ENCODE results near the gene JAKMIP3. TPM values are rescaled to one million over a fixed set of nuclear protein-coding genes. Genes with fewer than 3 reads are reported as not detected.

JAKMIP3 gene
- total and polyA plus RNA-seq, 9 of the 15 experiments (the other 6 are each of a cell fraction or from before 2014, with no cell fraction given) = 0.04 TPM; not detected in 8

DNA sequence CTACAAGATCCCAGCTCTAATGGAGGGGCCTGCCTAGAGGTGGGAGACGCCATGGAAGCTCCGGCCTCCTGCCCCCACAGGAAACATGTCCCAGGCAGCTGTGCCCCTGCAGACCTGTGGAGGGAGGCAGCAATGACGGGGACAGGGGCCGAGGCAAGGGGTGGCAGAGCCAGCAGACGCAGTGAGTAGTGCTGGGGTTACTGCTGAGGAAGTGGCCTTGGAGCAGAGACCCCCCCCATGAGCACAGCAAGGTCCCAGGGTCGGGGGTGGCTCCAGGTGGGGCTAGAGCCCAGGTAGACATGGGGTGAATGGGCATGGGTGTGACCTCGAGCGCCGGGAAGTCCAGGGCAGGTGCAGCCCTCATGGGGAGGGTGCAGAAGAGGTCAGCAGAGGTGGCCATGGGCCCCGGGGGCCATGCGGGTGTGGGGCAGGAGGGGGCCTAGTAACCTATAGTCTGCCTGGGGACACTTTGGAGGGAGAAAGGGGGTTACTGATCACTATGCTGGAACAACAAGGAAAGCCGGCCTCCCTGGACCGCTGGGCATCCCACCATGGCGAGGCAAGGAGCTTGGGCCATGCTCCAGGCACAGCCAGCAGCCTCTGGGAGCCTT, 45.5 kb downstream of the JAKMIP3 start:
- H4K20me1 ChIP-seq (replicated peaks; ENCODE audit: control insufficient read depth, insufficient read depth, low read length) = no peaks in the 10 kb centered on the region
- TF ChIP-seq, protein P1, sequence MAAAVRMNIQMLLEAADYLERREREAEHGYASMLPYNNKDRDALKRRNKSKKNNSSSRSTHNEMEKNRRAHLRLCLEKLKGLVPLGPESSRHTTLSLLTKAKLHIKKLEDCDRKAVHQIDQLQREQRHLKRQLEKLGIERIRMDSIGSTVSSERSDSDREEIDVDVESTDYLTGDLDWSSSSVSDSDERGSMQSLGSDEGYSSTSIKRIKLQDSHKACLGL (CRISPR knock-in tag; IDR thresholded peaks at IDR 0.05; ENCODE audit: borderline replicate concordance, poor library complexity, severe bottlenecking) = no peak
- TF ChIP-seq, protein P2, sequence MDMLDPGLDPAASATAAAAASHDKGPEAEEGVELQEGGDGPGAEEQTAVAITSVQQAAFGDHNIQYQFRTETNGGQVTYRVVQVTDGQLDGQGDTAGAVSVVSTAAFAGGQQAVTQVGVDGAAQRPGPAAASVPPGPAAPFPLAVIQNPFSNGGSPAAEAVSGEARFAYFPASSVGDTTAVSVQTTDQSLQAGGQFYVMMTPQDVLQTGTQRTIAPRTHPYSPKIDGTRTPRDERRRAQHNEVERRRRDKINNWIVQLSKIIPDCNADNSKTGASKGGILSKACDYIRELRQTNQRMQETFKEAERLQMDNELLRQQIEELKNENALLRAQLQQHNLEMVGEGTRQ (CRISPR knock-in tag; IDR thresholded peaks at IDR 0.05) = no peak
- TF ChIP-seq KDM5B (IDR thresholded peaks at IDR 0.05; ENCODE audit: insufficient replicate concordance, low read depth, low read length) = no peak
- no peak for TF ChIP-seq HDAC1 (IDR thresholded peaks at IDR 0.05)
- no peak for TF ChIP-seq PRPF4 (IDR thresholded peaks at IDR 0.05; ENCODE audit: insufficient read depth, low read depth, low read length, poor library complexity, severe bottlenecking)
- no peak for TF ChIP-seq GABPB1 (CRISPR knock-in tag; IDR thresholded peaks at IDR 0.05)
- no peak for TF ChIP-seq MTA2 (IDR thresholded peaks at IDR 0.05; ENCODE audit: low read depth)
- no peak for TF ChIP-seq TCF3 (CRISPR knock-in tag; IDR thresholded peaks at IDR 0.05)
- no peak for TF ChIP-seq NR2C1 (IDR thresholded peaks at IDR 0.05)
- no peak for TF ChIP-seq NR2C1 (tag; IDR thresholded peaks at IDR 0.05)
- TF ChIP-seq POLR2B (IDR thresholded peaks at IDR 0.05; ENCODE audit: low read depth, partially characterized antibody) = no peak
- no peak for TF ChIP-seq ZZZ3 (IDR thresholded peaks at IDR 0.05)
- TF ChIP-seq PPARD (CRISPR knock-in tag; IDR thresholded peaks at IDR 0.05) = no peak
- TF ChIP-seq, protein P3, sequence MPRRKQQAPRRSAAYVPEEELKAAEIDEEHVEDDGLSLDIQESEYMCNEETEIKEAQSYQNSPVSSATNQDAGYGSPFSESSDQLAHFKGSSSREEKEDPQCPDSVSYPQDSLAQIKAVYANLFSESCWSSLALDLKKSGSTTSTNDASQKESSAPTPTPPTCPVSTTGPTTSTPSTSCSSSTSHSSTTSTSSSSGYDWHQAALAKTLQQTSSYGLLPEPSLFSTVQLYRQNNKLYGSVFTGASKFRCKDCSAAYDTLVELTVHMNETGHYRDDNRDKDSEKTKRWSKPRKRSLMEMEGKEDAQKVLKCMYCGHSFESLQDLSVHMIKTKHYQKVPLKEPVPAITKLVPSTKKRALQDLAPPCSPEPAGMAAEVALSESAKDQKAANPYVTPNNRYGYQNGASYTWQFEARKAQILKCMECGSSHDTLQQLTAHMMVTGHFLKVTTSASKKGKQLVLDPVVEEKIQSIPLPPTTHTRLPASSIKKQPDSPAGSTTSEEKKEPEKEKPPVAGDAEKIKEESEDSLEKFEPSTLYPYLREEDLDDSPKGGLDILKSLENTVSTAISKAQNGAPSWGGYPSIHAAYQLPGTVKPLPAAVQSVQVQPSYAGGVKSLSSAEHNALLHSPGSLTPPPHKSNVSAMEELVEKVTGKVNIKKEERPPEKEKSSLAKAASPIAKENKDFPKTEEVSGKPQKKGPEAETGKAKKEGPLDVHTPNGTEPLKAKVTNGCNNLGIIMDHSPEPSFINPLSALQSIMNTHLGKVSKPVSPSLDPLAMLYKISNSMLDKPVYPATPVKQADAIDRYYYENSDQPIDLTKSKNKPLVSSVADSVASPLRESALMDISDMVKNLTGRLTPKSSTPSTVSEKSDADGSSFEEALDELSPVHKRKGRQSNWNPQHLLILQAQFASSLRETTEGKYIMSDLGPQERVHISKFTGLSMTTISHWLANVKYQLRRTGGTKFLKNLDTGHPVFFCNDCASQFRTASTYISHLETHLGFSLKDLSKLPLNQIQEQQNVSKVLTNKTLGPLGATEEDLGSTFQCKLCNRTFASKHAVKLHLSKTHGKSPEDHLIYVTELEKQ (CRISPR knock-in tag; IDR thresholded peaks at IDR 0.05) = no peak
- no peak for TF ChIP-seq PTTG1 (tag; IDR thresholded peaks at IDR 0.05; ENCODE audit: low read depth)
- no peak for TF ChIP-seq SETDB1 (IDR thresholded peaks at IDR 0.05; ENCODE audit: low read length)
- TF ChIP-seq POLR2G (IDR thresholded peaks at IDR 0.05; ENCODE audit: low read depth, low read length) = no peak
- no peak for TF ChIP-seq ZKSCAN8 (CRISPR knock-in tag; IDR thresholded peaks at IDR 0.05)
- TF ChIP-seq ZNF696 (CRISPR knock-in tag; conservative IDR thresholded peaks at IDR 0.05) = no peak
- TF ChIP-seq ZNF274 (IDR thresholded peaks at IDR 0.05; ENCODE audit: borderline replicate concordance, low read depth, low read length) = no peak

More for the DNA sequence above, 45.5 kb downstream of the JAKMIP3 start:
- H3K4me3 ChIP-seq = no peak overlapping the region
- DNase-seq (ENCODE audit: extremely low read depth in 1 of 4, low spot score in 3 of 4) (no peak), FAIRE-seq (no peak), ATAC-seq (no peak)
- no peak overlapping the region for H3K9ac ChIP-seq (ENCODE audit: insufficient read depth in 1 of 2, low read depth in 2 of 2, low read length in 2 of 2)
- CTCF ChIA-PET (ENCODE audit: low intra/inter-chr PET ratio) = no interaction called here
- H3K4me1 ChIP-seq (replicated peaks in 1 of 2; ENCODE audit: control insufficient read depth in 2 of 2, insufficient read depth in 2 of 2, low read length in 2 of 2) = peaks cover 0 to 4% of the 10 kb centered on the region in 2 experiments; a peak in 2 of 5 replicates
- H3K9me3 ChIP-seq (replicated peaks; ENCODE audit: control insufficient read depth, insufficient read depth, low read depth, low read length) = no peaks in the 10 kb centered on the region
- no peaks in the 10 kb centered on the region for H3K9me1 ChIP-seq (ENCODE audit: control insufficient read depth, insufficient read depth, low read length)
- H3K27me3 ChIP-seq (ENCODE audit: control insufficient read depth in 2 of 2, insufficient read depth in 2 of 2, low read length in 2 of 2) = peaks cover 16 to 68% of the 10 kb centered on the region in 2 experiments; a peak in 3 of 5 replicates
- no peak overlapping the region for H3K27ac ChIP-seq (ENCODE audit: extremely low read depth, low read depth, low read length)
- BruUV-seq (replicated peaks) = no TSS peak
- no peaks in the 10 kb centered on the region for H3K36me3 ChIP-seq (ENCODE audit: control insufficient read depth, insufficient read depth, low read length)
- in situ Hi-C loops (cut with MboI) (no loop called here), intact Hi-C loops (cut with micrococcal nuclease) (no loop called here)
- H2AFZ ChIP-seq (ENCODE audit: low read depth, low read length) = no peak overlapping the region
- no peaks in the 10 kb centered on the region for H3K79me2 ChIP-seq (ENCODE audit: control insufficient read depth, insufficient read depth, low read length)
- H3K4me2 ChIP-seq (ENCODE audit: insufficient read depth, low read length) = no peak overlapping the region
- 3% methylated on average over 9 of the region's 14 CpGs for WGBS (ENCODE audit: insufficient coverage, low coverage, missing lambda C conversion rate)
- POLR2A ChIA-PET = no interaction called here

Measured in K562 (cell line).